Esophagus squamous epithelium (tissue), 5 donors: ENCODE measurements around the gene PRC1. TPM values are rescaled to one million over a fixed set of nuclear protein-coding genes. Genes with fewer than 3 reads are reported as not detected.

Experiments
- DNase-seq: peaks from one replicate; lab custom pipeline; 2025; lab: John Stamatoyannopoulos, UW
- H3K27ac ChIP-seq, 4 donors: fragments of 200-600 bp; sonication (generic); one replicate each; pipeline ENCODE4 v1.5.1; 2016 to 2019; ENCODE audit warnings: mild to moderate bottlenecking in 1 of 4
- H3K27me3 ChIP-seq, 4 donors: fragments of 200-600 bp; sonication (generic); 1 replicate in 3 of 4; 2 replicates in 1 of 4; pipeline versions ENCODE4 v1.5.1 to v1.6.0; 2017 to 2021; ENCODE audit warnings: antibody characterized with exemption in 1 of 4
- H3K36me3 ChIP-seq, 3 donors: fragments of 200-600 bp; sonication (generic); one replicate each; pipeline ENCODE4 v1.5.1; 2016 to 2019
- H3K4me1 ChIP-seq, 3 donors: fragments of 200-600 bp; sonication (generic); one replicate each; pipeline ENCODE4 v1.5.1; 2017 to 2019
- H3K4me3 ChIP-seq, 4 donors: fragments of 200-600 bp; sonication (generic); 1 replicate in 3 of 4; 2 replicates in 1 of 4; pipeline ENCODE4 v1.5.1; 2016 to 2019; ENCODE audit warnings: mild to moderate bottlenecking in 2 of 4, moderate library complexity in 1 of 4
- H3K9me3 ChIP-seq, 3 donors: fragments of 200-600 bp; sonication (generic); one replicate each; pipeline ENCODE4 v1.5.1; 2016 to 2019
- POLR2A ChIP-seq, 4 donors: fragments of 450-650 bp; IDR thresholded peaks; one replicate each; pipeline ENCODE4 v1.6.1; 2017; ENCODE audit warnings: antibody characterized with exemption in 4 of 4, mild to moderate bottlenecking in 4 of 4, moderate library complexity in 3 of 4
- WGBS, 2 donors: methylation state at CpG; one replicate each; pipeline ENCODE4 v1.1.5; 2018; 5-methylcytosine and 5-hydroxymethylcytosine counted together
- intact Hi-C: fragments of 100-400 bp; cut with DNase I; formaldehyde crosslinking; loops from one replicate; pipeline ENCODE4 v1.15.0; 2022
- total RNA-seq, 4 donors: library from RNA; depleted of rRNA; stranded (reverse); fragments of >200 nt; gene quantifications; one replicate each; pipeline ENCODE4 v1.1.0, GENCODE V29; 2016
- TF ChIP-seq, protein P1 (sequence below), 6 experiments: fragments of 450-650 bp in 4 of 6; fragments of 200-600 bp in 2 of 6; sonication (generic) in 2 of 6; IDR thresholded peaks; one replicate each; pipeline ENCODE4 v1.5.1; 2016 to 2019; ENCODE audit warnings: antibody characterized with exemption in 6 of 6, mild to moderate bottlenecking in 4 of 6, moderate library complexity in 4 of 6
- donor health status: DM: yes; HTN: yes; CAD: no.

PRC1 gene
- total RNA-seq, 4 donors from 2014 or later: 49.6 to 100 (median 58.4) TPM

DNA sequence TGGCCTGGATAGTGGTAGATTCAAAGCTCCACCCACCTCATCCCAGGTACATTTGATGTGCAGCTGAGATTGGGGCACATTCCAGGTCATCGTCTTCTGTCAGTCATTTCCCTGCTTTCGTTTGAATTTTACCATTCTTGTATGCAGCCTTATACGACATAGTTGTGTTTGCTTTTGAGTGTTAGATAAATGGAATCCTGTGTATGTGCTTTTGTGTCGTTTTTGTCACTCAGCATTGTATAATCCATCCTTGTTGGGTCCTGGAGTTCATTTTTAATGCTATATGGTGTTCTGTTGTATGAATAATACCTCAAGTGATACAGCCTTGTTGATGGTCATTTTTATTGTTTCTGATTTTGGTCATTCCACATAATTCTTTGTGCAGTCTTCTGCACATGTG, 32.3 kb downstream of the PRC1 start:
- Histone ChIP-seq H3K4me1 (peaks cover 5 to 13% (median 8%) of the 10 kb centered on the region in 3 donors), H3K9me3 (no peaks in the 10 kb centered on the region), H3K27ac (no peak overlapping the region), H3K4me3 (no peak overlapping the region), H3K27me3 (no peaks in the 10 kb centered on the region), H3K36me3 (peaks cover 0 to 71% (median 3%) of the 10 kb centered on the region in 3 donors)
- intact Hi-C loops: loop anchor here (10.0 kb wide), 1 partner anchor 63 kb away; the partner anchor contains the start of gene VPS33B
- DNase-seq: no peak
- 69 to 83% methylated on average over 4 of the region's 4 CpGs for WGBS, 2 donors
- no peak for TF ChIP-seq POLR2A (IDR thresholded peaks at IDR 0.05)
- TF ChIP-seq, protein P1, sequence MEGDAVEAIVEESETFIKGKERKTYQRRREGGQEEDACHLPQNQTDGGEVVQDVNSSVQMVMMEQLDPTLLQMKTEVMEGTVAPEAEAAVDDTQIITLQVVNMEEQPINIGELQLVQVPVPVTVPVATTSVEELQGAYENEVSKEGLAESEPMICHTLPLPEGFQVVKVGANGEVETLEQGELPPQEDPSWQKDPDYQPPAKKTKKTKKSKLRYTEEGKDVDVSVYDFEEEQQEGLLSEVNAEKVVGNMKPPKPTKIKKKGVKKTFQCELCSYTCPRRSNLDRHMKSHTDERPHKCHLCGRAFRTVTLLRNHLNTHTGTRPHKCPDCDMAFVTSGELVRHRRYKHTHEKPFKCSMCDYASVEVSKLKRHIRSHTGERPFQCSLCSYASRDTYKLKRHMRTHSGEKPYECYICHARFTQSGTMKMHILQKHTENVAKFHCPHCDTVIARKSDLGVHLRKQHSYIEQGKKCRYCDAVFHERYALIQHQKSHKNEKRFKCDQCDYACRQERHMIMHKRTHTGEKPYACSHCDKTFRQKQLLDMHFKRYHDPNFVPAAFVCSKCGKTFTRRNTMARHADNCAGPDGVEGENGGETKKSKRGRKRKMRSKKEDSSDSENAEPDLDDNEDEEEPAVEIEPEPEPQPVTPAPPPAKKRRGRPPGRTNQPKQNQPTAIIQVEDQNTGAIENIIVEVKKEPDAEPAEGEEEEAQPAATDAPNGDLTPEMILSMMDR (IDR thresholded peaks at IDR 0.05): no peak

DNA sequence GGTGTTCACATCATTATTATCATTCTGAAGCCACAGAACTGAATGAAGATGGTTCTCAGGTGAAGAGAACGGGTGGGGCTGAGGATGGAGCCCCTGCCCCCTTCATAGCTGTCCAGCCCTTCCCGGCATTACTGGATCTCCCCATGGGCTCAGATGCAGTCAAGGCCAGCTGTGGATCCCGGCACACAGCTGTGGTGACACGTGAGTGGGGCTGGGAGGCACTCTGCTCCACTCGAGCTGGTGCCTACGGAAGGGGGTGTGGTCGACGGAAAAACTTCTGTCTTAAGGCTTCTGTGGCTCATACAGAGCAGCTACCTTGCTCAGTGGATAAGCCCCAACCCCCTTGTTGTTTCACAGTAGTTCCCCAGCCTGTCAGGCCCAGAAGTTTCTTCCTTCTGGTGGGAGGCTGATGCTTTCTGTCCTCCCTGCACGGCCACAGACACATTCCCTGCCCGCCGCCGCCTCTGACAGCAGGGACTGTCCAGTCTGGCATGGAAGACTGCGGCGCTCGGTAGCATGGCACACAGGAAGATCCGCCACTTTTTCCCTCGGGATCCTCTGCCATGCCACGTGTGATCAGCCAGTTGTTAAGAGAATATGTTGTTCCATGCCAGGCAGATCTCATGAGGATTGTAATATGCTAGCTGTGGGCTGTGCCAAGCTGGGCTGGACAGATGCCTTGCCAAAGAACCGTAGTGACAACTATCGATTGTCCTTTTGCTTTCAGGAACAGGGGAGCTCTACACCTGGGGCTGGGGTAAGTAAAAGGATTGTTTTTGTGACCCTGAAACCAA, 33.8 kb downstream of the PRC1 start:
- no peak for DNase-seq
- WGBS, 2 donors: 77 to 95% methylated on average over 4 of the region's 20 CpGs
- Histone ChIP-seq H3K27me3 (no peaks in the 10 kb centered on the region), H3K4me1 (peaks cover 16 to 28% (median 18%) of the 10 kb centered on the region in 3 donors), H3K36me3 (peaks cover 0 to 55% (median 3%) of the 10 kb centered on the region in 3 donors), H3K4me3 (no peak overlapping the region), H3K27ac (peak overlapping the region in 3 of 4 donors; percentile 33 to 55 (median 37)), H3K9me3 (no peaks in the 10 kb centered on the region)
- intact Hi-C loops: loop anchor here (10.0 kb wide), 1 partner anchor 64 kb away; the partner anchor contains the start of gene VPS33B
- TF ChIP-seq, protein P1 (IDR thresholded peaks at IDR 0.05): no peak
- TF ChIP-seq POLR2A (IDR thresholded peaks at IDR 0.05): no peak

DNA sequence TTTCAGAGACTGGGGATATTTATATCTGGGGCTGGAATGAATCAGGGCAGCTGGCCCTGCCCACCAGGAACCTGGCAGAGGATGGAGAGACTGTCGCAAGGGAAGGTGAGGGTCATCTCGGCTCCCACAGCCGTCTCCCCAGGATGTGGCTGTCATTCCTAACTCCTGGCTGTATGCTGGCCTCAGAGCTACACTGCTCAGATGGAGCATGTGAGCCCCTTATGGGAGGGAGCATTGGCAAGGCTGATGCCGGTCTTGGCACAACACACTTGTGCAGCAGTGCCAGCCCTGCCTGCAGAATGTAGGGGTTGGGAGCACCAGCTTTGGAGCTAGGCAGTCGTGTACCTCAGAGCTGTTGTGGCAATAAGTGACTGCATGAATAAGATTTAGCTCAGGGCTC, 34.4 kb downstream of the PRC1 start:
- intact Hi-C loops: loop anchor here (10.0 kb wide), 1 partner anchor 65 kb away; the partner anchor contains the start of gene VPS33B
- Histone ChIP-seq H3K27ac (peak overlapping the region in 3 of 4 donors; percentile 26 to 43 (median 37)), H3K36me3 (peaks cover 0 to 51% (median 3%) of the 10 kb centered on the region in 3 donors), H3K4me3 (no peak overlapping the region), H3K27me3 (no peaks in the 10 kb centered on the region), H3K4me1 (peaks cover 19 to 33% (median 22%) of the 10 kb centered on the region in 3 donors), H3K9me3 (no peaks in the 10 kb centered on the region)
- WGBS, 2 donors: 94% methylated on average over 5 of the region's 5 CpGs; no CpG with 5 or more reads in 1 of the 2 donors
- no peak for TF ChIP-seq POLR2A (IDR thresholded peaks at IDR 0.05)
- TF ChIP-seq, protein P1 (IDR thresholded peaks at IDR 0.05): no peak
- no peak for DNase-seq

DNA sequence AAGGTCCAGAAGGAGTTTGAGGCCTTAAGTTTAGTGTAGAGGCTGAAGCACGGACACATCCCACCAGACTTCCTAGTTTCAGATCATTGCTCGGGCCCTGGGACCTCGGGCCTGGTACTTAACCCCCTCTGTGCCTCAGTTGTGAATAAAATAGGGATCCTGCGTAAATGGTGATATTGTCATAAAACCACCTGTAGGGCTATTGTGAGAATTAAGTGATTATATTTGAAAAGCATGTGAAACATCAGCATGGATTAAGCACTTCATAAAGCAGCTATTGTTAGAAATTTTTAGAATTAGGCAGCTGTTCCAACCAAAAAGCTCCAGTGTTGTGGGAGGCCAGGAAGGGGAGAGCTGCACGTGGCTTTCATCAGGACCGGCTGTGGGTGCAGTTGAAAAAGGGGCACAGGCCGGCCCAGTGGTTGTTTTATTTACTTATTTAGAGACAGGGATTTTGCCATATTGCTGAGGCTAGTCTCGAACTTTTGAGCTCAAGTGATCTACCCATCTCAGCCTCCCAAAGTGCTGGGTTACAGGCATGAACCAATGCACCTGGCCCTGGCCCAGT, 35.2 kb downstream of the PRC1 start:
- Histone ChIP-seq H3K27me3 (no peaks in the 10 kb centered on the region), H3K4me3 (no peak overlapping the region), H3K4me1 (peaks cover 19 to 38% (median 22%) of the 10 kb centered on the region in 3 donors), H3K27ac (peak overlapping the region in 3 of 4 donors; percentile 26 to 43 (median 37)), H3K36me3 (peaks cover 0 to 48% (median 3%) of the 10 kb centered on the region in 3 donors), H3K9me3 (no peaks in the 10 kb centered on the region)
- DNase-seq: no peak
- TF ChIP-seq, protein P1 (IDR thresholded peaks at IDR 0.05): no peak
- no peak for TF ChIP-seq POLR2A (IDR thresholded peaks at IDR 0.05)
- WGBS, 2 donors: 68 to 79% methylated on average over 6 to 8 of the region's 8 CpGs
- intact Hi-C loops: no loop called here
